AG04450 (cell line): ENCODE results near the gene SDK1. TPM values are rescaled to one million over a fixed set of nuclear protein-coding genes. Genes with fewer than 3 reads are reported as not detected.

Experiments
- CTCF ChIA-PET: fragments of 300-600, 350-600 bp; formaldehyde crosslinking; extraction: SDS; loops from one replicate; lab custom pipeline; 2022; ENCODE audit warnings: antibody characterized with exemption, inconsistent platforms; lab: Charles Lee
- POLR2A ChIA-PET: fragments of 350-600 bp; formaldehyde crosslinking; extraction: SDS; loops from one replicate; lab custom pipeline; 2021; ENCODE audit warnings: antibody characterized with exemption, inconsistent platforms; lab: Yijun Ruan, JAX
- DNase-seq: peaks from one replicate; pipeline ENCODE4 v3.0.0-alpha.2; 2011; ENCODE audit warnings: low read depth, low spot score
- H3K27ac ChIP-seq: one replicate; pipeline ENCODE4 v1.5.1; 2012; ENCODE audit warnings: low read depth, low read length, control low read depth
- H3K27me3 ChIP-seq: one replicate; pipeline ENCODE4 v1.6.0; 2012; ENCODE audit warnings: low read length; ENCODE audit not compliant: control insufficient read depth, insufficient read depth
- H3K4me3 ChIP-seq: 2 replicates; pipeline ENCODE4 v1.5.1; 2011; ENCODE audit warnings: mild to moderate bottlenecking, low read depth, low read length, control low read depth
- H3K9me3 ChIP-seq: 2 replicates; pipeline ENCODE4 v1.5.1; 2012; ENCODE audit warnings: low read length; ENCODE audit not compliant: control insufficient read depth, insufficient read depth
- polyA plus RNA-seq: library from polyadenylated mRNA; depleted of rRNA; stranded (reverse); fragments of >200 nt; gene quantifications from 2 replicates; pipeline ENCODE4 v1.2.3, GENCODE V29; 2011
- TF ChIP-seq, protein P1 (sequence below): IDR thresholded peaks from 2 replicates; pipeline ENCODE4 v1.5.1; 2011; ENCODE audit warnings: low read depth, low read length, control low read depth, inconsistent platforms

SDK1 gene
- polyA plus RNA-seq, 1 experiment, result 2.2 TPM

GRCh38 chr7:3358991-3359390 is 57.9 kb downstream of the SDK1 start:
- Histone ChIP-seq H3K27me3 (no peaks in the 10 kb centered on the region), H3K9me3 (no peaks in the 10 kb centered on the region), H3K27ac (no peak overlapping the region), H3K4me3 (no peak overlapping the region)
- POLR2A ChIA-PET, result no interaction called here
- CTCF ChIA-PET, result no interaction called here
- TF ChIP-seq, protein P1, sequence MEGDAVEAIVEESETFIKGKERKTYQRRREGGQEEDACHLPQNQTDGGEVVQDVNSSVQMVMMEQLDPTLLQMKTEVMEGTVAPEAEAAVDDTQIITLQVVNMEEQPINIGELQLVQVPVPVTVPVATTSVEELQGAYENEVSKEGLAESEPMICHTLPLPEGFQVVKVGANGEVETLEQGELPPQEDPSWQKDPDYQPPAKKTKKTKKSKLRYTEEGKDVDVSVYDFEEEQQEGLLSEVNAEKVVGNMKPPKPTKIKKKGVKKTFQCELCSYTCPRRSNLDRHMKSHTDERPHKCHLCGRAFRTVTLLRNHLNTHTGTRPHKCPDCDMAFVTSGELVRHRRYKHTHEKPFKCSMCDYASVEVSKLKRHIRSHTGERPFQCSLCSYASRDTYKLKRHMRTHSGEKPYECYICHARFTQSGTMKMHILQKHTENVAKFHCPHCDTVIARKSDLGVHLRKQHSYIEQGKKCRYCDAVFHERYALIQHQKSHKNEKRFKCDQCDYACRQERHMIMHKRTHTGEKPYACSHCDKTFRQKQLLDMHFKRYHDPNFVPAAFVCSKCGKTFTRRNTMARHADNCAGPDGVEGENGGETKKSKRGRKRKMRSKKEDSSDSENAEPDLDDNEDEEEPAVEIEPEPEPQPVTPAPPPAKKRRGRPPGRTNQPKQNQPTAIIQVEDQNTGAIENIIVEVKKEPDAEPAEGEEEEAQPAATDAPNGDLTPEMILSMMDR, result no peak
- DNase-seq, result no peak

DNA sequence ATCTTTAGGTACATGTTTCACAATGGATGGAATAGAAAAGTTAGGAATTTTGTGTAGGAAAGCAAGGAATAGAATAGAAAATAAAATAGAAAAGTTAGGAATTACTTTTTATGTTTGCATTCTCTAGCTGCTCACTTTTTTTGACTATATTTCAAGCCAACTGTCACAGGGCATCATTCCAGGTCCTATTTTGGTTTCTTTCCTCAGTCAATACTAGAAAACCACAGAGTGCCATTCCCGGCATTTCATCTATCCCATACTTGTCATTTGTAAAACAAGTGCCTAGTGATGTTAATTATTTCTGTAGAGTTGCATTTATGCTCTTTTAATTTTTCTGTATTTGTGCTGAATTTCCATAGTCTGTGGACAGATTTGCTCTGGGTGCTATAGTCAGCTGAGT is 66.2 kb downstream of the SDK1 start:
- Histone ChIP-seq H3K27ac (no peak overlapping the region), H3K27me3 (no peaks in the 10 kb centered on the region), H3K4me3 (no peak overlapping the region), H3K9me3 (no peaks in the 10 kb centered on the region)
- CTCF ChIA-PET, result no interaction called here
- TF ChIP-seq, protein P1, result no peak
- POLR2A ChIA-PET, result no interaction called here
- no peak for DNase-seq

- no peak for DNase-seq
- TF ChIP-seq, protein P1, result no peak
- Histone ChIP-seq H3K27me3 (no peaks in the 10 kb centered on the region), H3K4me3 (no peak overlapping the region), H3K9me3 (no peaks in the 10 kb centered on the region), H3K27ac (no peak overlapping the region)
- ChIA-PET CTCF (no interaction called here), POLR2A (no interaction called here)
Observed at GRCh38 chr7:3370068-3370830, 69.2 kb downstream of the SDK1 start.

GRCh38 chr7:3370921-3371320 is 69.9 kb downstream of the SDK1 start:
- ChIA-PET POLR2A (no interaction called here), CTCF (no interaction called here)
- Histone ChIP-seq H3K27me3 (no peaks in the 10 kb centered on the region), H3K9me3 (no peaks in the 10 kb centered on the region), H3K27ac (no peak overlapping the region), H3K4me3 (no peak overlapping the region)
- DNase-seq, result no peak
- TF ChIP-seq, protein P1, result no peak

DNA sequence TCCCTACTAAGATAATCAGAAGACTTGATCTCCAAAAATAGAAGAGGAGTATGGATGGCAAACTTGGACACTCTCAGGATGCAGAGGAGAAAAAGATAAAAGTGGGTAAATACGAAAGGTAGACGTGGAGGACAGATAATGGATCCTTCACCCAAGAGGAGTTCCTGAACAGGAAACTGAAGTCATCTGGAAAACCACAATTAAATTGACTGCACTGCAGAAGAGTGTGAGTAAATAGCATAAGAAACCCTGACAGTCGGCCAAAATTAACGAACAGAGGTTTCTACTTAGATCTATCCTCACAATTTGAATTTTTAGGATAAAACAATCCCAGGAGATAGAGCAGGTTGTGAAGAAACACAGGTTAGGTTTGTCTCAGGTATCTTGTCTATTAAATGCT is 70.5 kb downstream of the SDK1 start:
- Histone ChIP-seq H3K27me3 (no peaks in the 10 kb centered on the region), H3K4me3 (no peak overlapping the region), H3K9me3 (no peaks in the 10 kb centered on the region), H3K27ac (no peak overlapping the region)
- TF ChIP-seq, protein P1, result no peak
- ChIA-PET CTCF (no interaction called here), POLR2A (no interaction called here)
- no peak for DNase-seq
